Measurements from ENCODE around the gene TGM3. TPM values are rescaled to one million over a fixed set of nuclear protein-coding genes. Genes with fewer than 3 reads are reported as not detected.

The TGM3 gene
- total RNA-seq, 1 experiment from 2014 or later, result not detected

- no peak for TF ChIP-seq RAD21 (IDR thresholded peaks at IDR 0.05; ENCODE audit: low read depth)
- TF ChIP-seq CEBPB (IDR thresholded peaks at IDR 0.05; ENCODE audit: low read depth), result no peak
- TF ChIP-seq POLR2A (IDR thresholded peaks at IDR 0.05; ENCODE audit: borderline replicate concordance, extremely low read depth, insufficient read depth, insufficient read length), result no peak
- TF ChIP-seq TCF7L2 (IDR thresholded peaks at IDR 0.05; ENCODE audit: borderline replicate concordance, extremely low read depth, insufficient read depth, insufficient read length), result no peak
- no peak for TF ChIP-seq SP1 (IDR thresholded peaks at IDR 0.05; ENCODE audit: low read depth)
- TF ChIP-seq ZFX (IDR thresholded peaks at IDR 0.05), result no peak
Measured at GRCh38 chr20:2297357-2297728, 1.5 kb downstream of the TGM3 start.

DNA sequence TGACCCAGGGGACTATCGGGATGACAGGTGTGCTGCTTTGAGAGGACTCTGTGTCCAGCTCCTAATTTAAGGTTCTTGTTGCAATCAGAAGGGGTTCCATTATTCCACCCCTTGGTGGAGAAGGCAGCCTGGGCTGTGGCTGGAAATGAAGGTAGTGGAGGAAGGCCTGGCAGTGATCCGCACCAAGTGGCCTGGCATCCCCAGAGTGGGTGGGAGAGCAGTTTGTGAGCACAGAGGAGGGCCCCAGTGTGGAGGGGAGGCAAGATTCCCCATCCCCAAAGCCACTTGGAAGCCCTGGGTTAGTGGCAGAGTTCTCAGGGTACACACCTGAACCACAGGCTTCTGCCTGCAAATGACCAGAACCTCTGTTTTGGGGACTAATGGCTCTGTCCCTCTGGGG, 2.3 kb downstream of the TGM3 start:
- ChIA-PET RAD21 (ENCODE audit: low non-redundant PET in 1 of 2, low total read pairs in 2 of 2, uncharacterized antibody in 2 of 2, unreplicated experiment in 2 of 2) (no interaction called here), CTCF (no interaction called here), POLR2A (no interaction called here)
- H3K9me2 ChIP-seq (ENCODE audit: insufficient read depth), result no peaks in the 10 kb centered on the region
- intact Hi-C loops (cut with micrococcal nuclease), result no loop called here
- no peaks in the 10 kb centered on the region for H3K27me3 ChIP-seq (ENCODE audit: insufficient read depth, low read length)
- H3K36me3 ChIP-seq (ENCODE audit: control insufficient read depth in 1 of 2, insufficient read depth in 2 of 2, low read length in 2 of 2), result no peaks in the 10 kb centered on the region
- no peak overlapping the region for H3K27ac ChIP-seq (ENCODE audit: low read depth, low read length)
- ATAC-seq, result no peak
- no TSS peak for BruUV-seq (replicated peaks)
- H4K20me1 ChIP-seq (ENCODE audit: insufficient read depth), result no peaks in the 10 kb centered on the region
- no peak overlapping the region for H2AFZ ChIP-seq (ENCODE audit: low read depth, low read length, poor library complexity, severe bottlenecking)
- H3K79me2 ChIP-seq (ENCODE audit: insufficient read depth, low read length), result no peaks in the 10 kb centered on the region
- H3K4me3 ChIP-seq (replicated peaks in 1 of 2; ENCODE audit: low read depth in 1 of 2, low read length in 2 of 2), result no peak overlapping the region
- TF ChIP-seq ELF1 (IDR thresholded peaks at IDR 0.05; ENCODE audit: borderline replicate concordance, low read depth) (no peak), RAD21 (IDR thresholded peaks at IDR 0.05; ENCODE audit: low read depth) (no peak), EGR1 (IDR thresholded peaks at IDR 0.05; ENCODE audit: low read depth) (no peak), SIN3A (IDR thresholded peaks at IDR 0.05; ENCODE audit: low read depth) (no peak), TCF7L2 (IDR thresholded peaks at IDR 0.05; ENCODE audit: borderline replicate concordance, extremely low read depth, insufficient read depth, insufficient read length) (no peak)
- H3K9me3 ChIP-seq (ENCODE audit: control insufficient read depth in 1 of 2, insufficient read depth in 1 of 2, low read depth in 1 of 2, low read length in 2 of 2), result no peaks in the 10 kb centered on the region
- DNase-seq (ENCODE audit: low read depth, low spot score), result no peak
- H3K4me2 ChIP-seq (ENCODE audit: low read length), result no peak overlapping the region
- H3K9ac ChIP-seq (ENCODE audit: low read length), result no peak overlapping the region
- H3K4me1 ChIP-seq (ENCODE audit: control insufficient read depth in 1 of 2, insufficient read depth in 2 of 2, low read length in 2 of 2), result peaks cover 0 to 3% of the 10 kb centered on the region in 2 experiments; a peak in 1 of 4 replicates

More at GRCh38 chr20:2297357-2297728, 1.5 kb downstream of the TGM3 start:
- H3K9me2 ChIP-seq (ENCODE audit: insufficient read depth), result no peaks in the 10 kb centered on the region
- H3K4me3 ChIP-seq (replicated peaks in 1 of 2; ENCODE audit: low read depth in 1 of 2, low read length in 2 of 2), result no peak overlapping the region
- H3K4me2 ChIP-seq (ENCODE audit: low read length), result no peak overlapping the region
- no peak overlapping the region for H3K27ac ChIP-seq (ENCODE audit: low read depth, low read length)
- no peaks in the 10 kb centered on the region for H3K79me2 ChIP-seq (ENCODE audit: insufficient read depth, low read length)
- ATAC-seq, result no peak
- no peaks in the 10 kb centered on the region for H3K27me3 ChIP-seq (ENCODE audit: insufficient read depth, low read length)
- peaks cover 0 to 3% of the 10 kb centered on the region in 2 experiments; a peak in 1 of 4 replicates for H3K4me1 ChIP-seq (ENCODE audit: control insufficient read depth in 1 of 2, insufficient read depth in 2 of 2, low read length in 2 of 2)
- H3K9me3 ChIP-seq (ENCODE audit: control insufficient read depth in 1 of 2, insufficient read depth in 1 of 2, low read depth in 1 of 2, low read length in 2 of 2), result no peaks in the 10 kb centered on the region
- H4K20me1 ChIP-seq (ENCODE audit: insufficient read depth), result no peaks in the 10 kb centered on the region
- no peak for DNase-seq (ENCODE audit: low read depth, low spot score)
- no TSS peak for BruUV-seq (replicated peaks)
- ChIA-PET CTCF (no interaction called here), RAD21 (ENCODE audit: low non-redundant PET in 1 of 2, low total read pairs in 2 of 2, uncharacterized antibody in 2 of 2, unreplicated experiment in 2 of 2) (no interaction called here), POLR2A (no interaction called here)
- intact Hi-C loops (cut with micrococcal nuclease), result no loop called here
- no peak overlapping the region for H3K9ac ChIP-seq (ENCODE audit: low read length)
- no peak overlapping the region for H2AFZ ChIP-seq (ENCODE audit: low read depth, low read length, poor library complexity, severe bottlenecking)
- H3K36me3 ChIP-seq (ENCODE audit: control insufficient read depth in 1 of 2, insufficient read depth in 2 of 2, low read length in 2 of 2), result no peaks in the 10 kb centered on the region

Data from HCT116 (cell line).